K562 (cell line): Measurements from ENCODE around the gene IKBKE. TPM values are rescaled to one million over a fixed set of nuclear protein-coding genes. Genes with fewer than 3 reads are reported as not detected.

Experiments
- ATAC-seq: fragments of 200-7000 bp; cut with Tn5 transposase; 3 replicates; pipeline ENCODE4 v1.9.1; 2020; ENCODE audit warnings: moderate library complexity
- BruUV-seq: library from RNA; stranded (reverse); fragments of 400-500 nt; replicated peaks from 2 replicates; lab custom pipeline; 2021; lab: Mats Ljungman, UMichigan
- CTCF ChIA-PET: fragments of 300-600 bp; formaldehyde crosslinking; extraction: SDS; loops from one replicate; lab custom pipeline; 2021; ENCODE audit warnings: low intra/inter-chr PET ratio; lab: Yijun Ruan, JAX
- POLR2A ChIA-PET: fragments of 300-600, 350-650 bp; sonication (Branson Sonifier 250); formaldehyde crosslinking; extraction: SDS; loops from one replicate; lab custom pipeline; 2021; ENCODE audit warnings: antibody characterized with exemption, inconsistent platforms; lab: Yijun Ruan, JAX
- DNase-seq, 4 experiments: peaks; one replicate each; pipeline versions ENCODE4 v3.0.0 to v3.0.0-alpha.2; 2011 to 2018; ENCODE audit warnings: low spot score in 3 of 4, mixed read lengths in 3 of 4; ENCODE audit errors: extremely low read depth in 1 of 4
- FAIRE-seq: peaks from 2 replicates; lab custom pipeline; 2011; peaks lifted over from hg19 to GRCh38; lab: Jason Lieb, UNC
- H2AFZ ChIP-seq: 2 replicates; pipeline ENCODE4 v1.6.0; 2011; ENCODE audit warnings: low read depth, low read length, control low read depth, inconsistent platforms
- H3K27ac ChIP-seq: fragments of 200-600 bp; 3 replicates; pipeline ENCODE4 v1.8.0; 2011; ENCODE audit warnings: low read depth, mild to moderate bottlenecking, control low read depth, inconsistent platforms, low read length, moderate library complexity, mixed read lengths; ENCODE audit errors: extremely low read depth
- H3K27me3 ChIP-seq, 2 experiments: fragments of 300-600 bp in 1 of 2; 2 replicates in 1 of 2; 3 replicates in 1 of 2; pipeline versions ENCODE4 v1.6.0 to v1.8.0; 2011; ENCODE audit warnings: inconsistent platforms in 2 of 2, low read length in 2 of 2, mild to moderate bottlenecking in 1 of 2, mixed read lengths in 1 of 2, moderate library complexity in 1 of 2; ENCODE audit not compliant: control insufficient read depth in 2 of 2, insufficient read depth in 2 of 2
- H3K36me3 ChIP-seq: fragments of 300-600 bp; 3 replicates; pipeline ENCODE4 v1.8.0; 2011; ENCODE audit warnings: mild to moderate bottlenecking, low read length, inconsistent platforms; ENCODE audit not compliant: control insufficient read depth, insufficient read depth
- H3K4me1 ChIP-seq, 2 experiments: fragments of 200-600 bp in 1 of 2; replicated peaks in 1 of 2; 2 replicates in 1 of 2; 3 replicates in 1 of 2; pipeline versions ENCODE4 v1.5.1 to v1.8.0; 2011; ENCODE audit warnings: inconsistent platforms in 2 of 2, low read length in 2 of 2, mild to moderate bottlenecking in 1 of 2, mixed read lengths in 1 of 2, moderate library complexity in 1 of 2; ENCODE audit not compliant: control insufficient read depth in 2 of 2, insufficient read depth in 2 of 2
- H3K4me2 ChIP-seq: 2 replicates; pipeline ENCODE4 v1.6.1; 2011; ENCODE audit warnings: low read length, control low read depth, inconsistent platforms, mixed read lengths; ENCODE audit not compliant: insufficient read depth
- H3K4me3 ChIP-seq: fragments of 200-600 bp; sonication (generic), shearing (Covaris generic); 2 replicates; pipeline ENCODE4 v1.5.1; 2016; ENCODE audit warnings: control low read depth, inconsistent platforms
- H3K79me2 ChIP-seq: fragments of 200-600 bp; 3 replicates; pipeline ENCODE4 v1.8.0; 2011; ENCODE audit warnings: low read length, inconsistent platforms; ENCODE audit not compliant: control insufficient read depth, insufficient read depth
- H3K9ac ChIP-seq, 2 experiments: 2 replicates each; pipeline versions ENCODE4 v1.6.0 to v1.6.1; 2011; ENCODE audit warnings: low read depth in 2 of 2, low read length in 2 of 2, control low read depth in 1 of 2, inconsistent platforms in 1 of 2, mild to moderate bottlenecking in 1 of 2, mixed read lengths in 1 of 2; ENCODE audit not compliant: insufficient read depth in 1 of 2
- H3K9me1 ChIP-seq: one replicate; pipeline ENCODE4 v1.6.0; 2011; ENCODE audit warnings: inconsistent platforms, mild to moderate bottlenecking, low read length, moderate library complexity; ENCODE audit not compliant: control insufficient read depth, insufficient read depth
- H3K9me3 ChIP-seq: replicated peaks from 2 replicates; pipeline ENCODE4 v1.5.1; 2011; ENCODE audit warnings: low read depth, low read length, inconsistent platforms; ENCODE audit not compliant: control insufficient read depth, insufficient read depth
- H4K20me1 ChIP-seq: replicated peaks from 2 replicates; pipeline ENCODE4 v1.6.1; 2011; ENCODE audit warnings: low read length, inconsistent platforms, mixed read lengths; ENCODE audit not compliant: control insufficient read depth, insufficient read depth
- ARHGAP35 ChIP-seq: fragments of 450-650 bp; IDR thresholded peaks from 2 replicates; pipeline ENCODE4 v1.6.1; 2018; ENCODE audit not compliant: partially characterized antibody
- ESRRA ChIP-seq: fragments of 450-650 bp; IDR thresholded peaks from 2 replicates; pipeline ENCODE4 v1.6.1; 2014; ENCODE audit warnings: low read depth, mild to moderate bottlenecking, moderate library complexity, borderline replicate concordance
- ETV1 ChIP-seq: fragments of 450-650 bp; conservative IDR thresholded peaks from 2 replicates; pipeline ENCODE4 v1.6.1; 2016; ENCODE audit warnings: missing genetic modification characterization, control low read depth, low read depth, missing compliant biosample characterization
- HDAC1 ChIP-seq, 2 experiments: fragments of 450-650 bp; IDR thresholded peaks; 2 replicates each; pipeline ENCODE4 v1.6.1; 2016 to 2017; ENCODE audit warnings: inconsistent platforms in 1 of 2, mild to moderate bottlenecking in 1 of 2, moderate library complexity in 1 of 2
- HNRNPUL1 ChIP-seq: fragments of 200-400 bp; formaldehyde crosslinking; IDR thresholded peaks from 2 replicates; pipeline ENCODE4 v1.6.1; 2017; ENCODE audit warnings: low read length
- IFI16 ChIP-seq: fragments of 250-450 bp; sonication (Bioruptor Pico); IDR thresholded peaks from 2 replicates; pipeline ENCODE4 v2.1.2; 2022; ENCODE audit warnings: mild to moderate bottlenecking, inconsistent platforms
- KDM1A ChIP-seq, 2 experiments: fragments of 450-650 bp; IDR thresholded peaks; 2 replicates each; pipeline ENCODE4 v1.6.1; 2016; ENCODE audit warnings: mild to moderate bottlenecking in 2 of 2
- MAFF ChIP-seq: IDR thresholded peaks from 2 replicates; pipeline ENCODE4 v1.6.1; 2012; ENCODE audit warnings: low read length, improper control_type of control experiment
- NEUROD1 ChIP-seq: fragments of 150-350 bp; IDR thresholded peaks from 2 replicates; pipeline ENCODE4 v1.6.1; 2014; ENCODE audit warnings: borderline replicate concordance, low read length, low read depth; ENCODE audit not compliant: partially characterized antibody
- RBBP5 ChIP-seq: fragments of 200-600 bp; sonication (generic); IDR thresholded peaks from 2 replicates; pipeline ENCODE4 v1.6.1; 2012; ENCODE audit warnings: borderline replicate concordance, mild to moderate bottlenecking, low read length, control low read depth, inconsistent platforms; ENCODE audit not compliant: insufficient read depth, poor library complexity, severe bottlenecking
- SP1 ChIP-seq: sonication (generic); formaldehyde crosslinking; IDR thresholded peaks from 2 replicates; pipeline ENCODE4 v1.8.1; 2022; ENCODE audit warnings: mild to moderate bottlenecking, missing genetic modification reagents
- TAF1 ChIP-seq: IDR thresholded peaks from 2 replicates; pipeline ENCODE4 v1.6.1; 2011; ENCODE audit warnings: mild to moderate bottlenecking, low read length, moderate library complexity; ENCODE audit not compliant: insufficient read depth, control insufficient read depth, severe bottlenecking; ENCODE audit errors: extremely low read depth
- ZNF347 ChIP-seq: fragments of 450-650 bp; formaldehyde crosslinking; IDR thresholded peaks from 2 replicates; pipeline ENCODE4 v1.4.0; 2020; ENCODE audit warnings: low read depth, mild to moderate bottlenecking, moderate library complexity
- ZNF354B ChIP-seq: fragments of 250-450 bp; sonication (Bioruptor Pico); IDR thresholded peaks from 2 replicates; pipeline ENCODE4 v1.4.0; 2020
- ZSCAN32 ChIP-seq: fragments of 450-650 bp; formaldehyde crosslinking; IDR thresholded peaks from 2 replicates; pipeline ENCODE4 v1.4.0; 2020; ENCODE audit warnings: mild to moderate bottlenecking, moderate library complexity
- WGBS: fragments of 100-300 bp; shearing (Covaris generic); methylation state at CpG from one replicate; pipeline ENCODE4 v1.1.6; 2016; ENCODE audit warnings: low coverage, mixed read lengths; ENCODE audit not compliant: insufficient coverage; ENCODE audit errors: missing lambda C conversion rate; 5-methylcytosine and 5-hydroxymethylcytosine counted together
- in situ Hi-C: fragments of 300-500 bp; cut with MboI; formaldehyde crosslinking; loops from 4 replicates; pipeline ENCODE4 v1.15.0; 2018; ENCODE audit warnings: inconsistent platforms, mixed read lengths
- intact Hi-C: fragments of 100-400 bp; cut with micrococcal nuclease; formaldehyde crosslinking; loops from 2 replicates; pipeline ENCODE4 v1.14.2; 2022
- polyA plus RNA-seq, 8 experiments: library from polyadenylated mRNA; depleted of rRNA in 4 of 8; stranded (reverse) in 5 of 8; unstranded in 3 of 8; fragments of >200 nt; fragmentation: Nextera tagmentation in 2 of 8; fragmentation: Illumina TruSeq in 1 of 8; extraction: Ambion mirVana in 2 of 8; extraction: Trizol in 1 of 8; gene quantifications; 2 replicates each; pipeline versions ENCODE4 v1.2.1 to v1.2.3, GENCODE V29; 2011 to 2014; ENCODE audit warnings: inconsistent platforms in 1 of 8, missing spikeins in 1 of 8
- total RNA-seq, 7 experiments: library from RNA; depleted of rRNA in 6 of 7; stranded (reverse); fragments of >200 nt in 6 of 7; fragmentation: Illumina TruSeq in 2 of 7; extraction: Trizol in 2 of 7; gene quantifications; 2 replicates each; pipeline versions ENCODE4 v1.2.1 to v1.2.3, GENCODE V29; 2011 to 2021; ENCODE audit warnings: low replicate concordance in 1 of 7
- TF ChIP-seq, protein P1 (sequence below), 2 experiments: fragments of 450-650 bp in 1 of 2; sonication (generic) in 1 of 2; formaldehyde crosslinking in 1 of 2; IDR thresholded peaks in 1 of 2; conservative IDR thresholded peaks in 1 of 2; 2 replicates each; pipeline versions ENCODE4 v1.6.1 to v1.8.1; 2016 to 2023; ENCODE audit warnings: mild to moderate bottlenecking in 2 of 2, moderate library complexity in 2 of 2, inconsistent platforms in 1 of 2, missing genetic modification reagents in 1 of 2
- TF ChIP-seq, protein P2 (sequence below): fragments of 200-800 bp; sonication (Bioruptor generic); IDR thresholded peaks from 2 replicates; pipeline ENCODE4 v1.6.1; 2017; ENCODE audit warnings: missing genetic modification characterization, missing compliant biosample characterization

IKBKE gene
- total and polyA plus RNA-seq, 9 of the 15 experiments (the other 6 are each of a cell fraction or from before 2014, with no cell fraction given): 2.3 to 9.0 (median 4.8) TPM

- TF ChIP-seq NEUROD1 (peak; percentile 70), TAF1 (peak; percentile 18), SP1 (CRISPR knock-in tag) (no peak), ESRRA (peak; percentile 21; the same call in 1 of the 2 replicates), ZSCAN32 (CRISPR knock-in tag) (no peak)
- TF ChIP-seq, protein P1, sequence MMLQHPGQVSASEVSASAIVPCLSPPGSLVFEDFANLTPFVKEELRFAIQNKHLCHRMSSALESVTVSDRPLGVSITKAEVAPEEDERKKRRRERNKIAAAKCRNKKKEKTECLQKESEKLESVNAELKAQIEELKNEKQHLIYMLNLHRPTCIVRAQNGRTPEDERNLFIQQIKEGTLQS (IDR thresholded peaks at IDR 0.05): peak; percentile 92
- TF ChIP-seq, protein P1 (CRISPR knock-in tag; conservative IDR thresholded peaks at IDR 0.05): no peak; the same call in 1 of the 2 replicates
Measured at GRCh38 chr1:206503591-206504362, 33.5 kb downstream of the IKBKE start (continued).

DNA sequence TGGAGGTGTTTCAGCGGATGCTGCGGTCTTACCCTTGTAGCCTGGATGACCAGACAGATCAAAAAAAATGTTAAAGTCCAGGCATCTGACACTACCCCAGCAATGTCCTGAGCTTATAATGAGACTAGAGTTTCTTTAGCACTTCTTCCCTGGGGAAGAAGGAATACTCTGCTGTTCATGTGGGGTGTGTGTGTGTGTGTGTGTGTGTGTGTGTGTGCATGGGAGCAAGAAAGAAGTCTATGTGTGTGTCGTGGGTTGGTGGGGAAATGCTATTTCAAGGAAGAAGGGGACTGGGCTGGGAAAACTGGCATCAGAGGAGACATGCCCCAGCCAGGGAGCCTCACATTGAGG is 34.1 kb downstream of the IKBKE start:
- no peak overlapping the region for H3K4me3 ChIP-seq
- POLR2A ChIA-PET: interaction anchor here (1.2 kb wide), 1 partner anchor 41 kb away, joined by 4 read pairs; no protein-coding TSS in a partner anchor
- no peak for TF ChIP-seq MAFF
- TF ChIP-seq HDAC1 (IDR thresholded peaks at IDR 0.05): no peak; a peak in 2 of 4 replicates
- no peak for TF ChIP-seq ZNF354B (CRISPR knock-in tag)
- no peak for TF ChIP-seq ZNF347 (CRISPR knock-in tag)
- no peak for TF ChIP-seq HNRNPUL1
- peak in 1 of 2 experiments; percentile 11; a peak in 1 of 4 replicates for TF ChIP-seq KDM1A (IDR thresholded peaks at IDR 0.05)
- 0 out of 2 replicates have a peak, but pooled peaks have one; percentile 33 for TF ChIP-seq ETV1 (tag)
- TF ChIP-seq IFI16 (CRISPR knock-in tag): no peak
- peak; percentile 31 for TF ChIP-seq ARHGAP35
- TF ChIP-seq, protein P2, sequence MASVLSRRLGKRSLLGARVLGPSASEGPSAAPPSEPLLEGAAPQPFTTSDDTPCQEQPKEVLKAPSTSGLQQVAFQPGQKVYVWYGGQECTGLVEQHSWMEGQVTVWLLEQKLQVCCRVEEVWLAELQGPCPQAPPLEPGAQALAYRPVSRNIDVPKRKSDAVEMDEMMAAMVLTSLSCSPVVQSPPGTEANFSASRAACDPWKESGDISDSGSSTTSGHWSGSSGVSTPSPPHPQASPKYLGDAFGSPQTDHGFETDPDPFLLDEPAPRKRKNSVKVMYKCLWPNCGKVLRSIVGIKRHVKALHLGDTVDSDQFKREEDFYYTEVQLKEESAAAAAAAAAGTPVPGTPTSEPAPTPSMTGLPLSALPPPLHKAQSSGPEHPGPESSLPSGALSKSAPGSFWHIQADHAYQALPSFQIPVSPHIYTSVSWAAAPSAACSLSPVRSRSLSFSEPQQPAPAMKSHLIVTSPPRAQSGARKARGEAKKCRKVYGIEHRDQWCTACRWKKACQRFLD (CRISPR knock-in tag): no peak
- TF ChIP-seq RBBP5: peak; percentile 18

More for the DNA sequence above, 34.1 kb downstream of the IKBKE start:
- Histone ChIP-seq H3K4me1 (peaks cover 35 to 52% of the 10 kb centered on the region in 2 experiments), H3K36me3 (no peaks in the 10 kb centered on the region), H3K27ac (peak overlapping the region; percentile 81; the same call in 2 of the 3 replicates), H3K9ac (peak overlapping the region in 1 of 2 experiments; percentile 56; a peak in 1 of 4 replicates), H3K79me2 (no peaks in the 10 kb centered on the region), H3K9me1 (no peaks in the 10 kb centered on the region), H4K20me1 (no peaks in the 10 kb centered on the region; the same call in 1 of the 2 replicates), H3K27me3 (peaks cover 13 to 19% of the 10 kb centered on the region in 2 experiments; a peak in 4 of 5 replicates), H2AFZ (peak overlapping the region; percentile 85), H3K4me2 (peak overlapping the region; percentile 52), H3K9me3 (no peaks in the 10 kb centered on the region)
- intact Hi-C loops: loop anchor here (2.0 kb wide), 1 partner anchor 30 kb away; no protein-coding TSS in a partner anchor
- ATAC-seq (no peak), FAIRE-seq (no peak), DNase-seq (no peak)
- 6% methylated on average over 3 of the region's 3 CpGs for WGBS
- BruUV-seq: no TSS peak
- in situ Hi-C loops: no loop called here
- CTCF ChIA-PET: no interaction called here
